ENCODE results near the gene DNAJB8.

DNAJB8 gene

DNA sequence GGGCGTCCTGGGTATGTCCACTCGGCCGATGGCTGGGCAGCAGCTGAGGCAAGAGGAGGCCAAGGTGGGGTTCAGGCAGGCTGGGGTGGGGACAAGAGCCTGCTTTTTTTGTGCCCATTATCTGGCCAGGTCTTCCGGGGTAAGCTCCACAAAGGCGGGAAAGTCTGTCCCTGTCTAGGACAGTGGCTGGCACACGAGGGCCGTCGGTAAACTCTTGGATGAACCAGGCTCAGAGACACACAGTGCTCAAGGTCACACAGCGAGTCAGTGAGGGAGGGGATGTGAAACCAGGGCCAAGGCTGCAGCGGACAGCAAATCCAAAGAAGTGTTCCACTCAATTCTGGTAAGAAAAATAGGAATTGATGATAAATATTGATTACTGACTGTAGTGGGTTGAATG is 2.9 kb downstream of the DNAJB8 start:
- DNase-seq, result no peak

DNA sequence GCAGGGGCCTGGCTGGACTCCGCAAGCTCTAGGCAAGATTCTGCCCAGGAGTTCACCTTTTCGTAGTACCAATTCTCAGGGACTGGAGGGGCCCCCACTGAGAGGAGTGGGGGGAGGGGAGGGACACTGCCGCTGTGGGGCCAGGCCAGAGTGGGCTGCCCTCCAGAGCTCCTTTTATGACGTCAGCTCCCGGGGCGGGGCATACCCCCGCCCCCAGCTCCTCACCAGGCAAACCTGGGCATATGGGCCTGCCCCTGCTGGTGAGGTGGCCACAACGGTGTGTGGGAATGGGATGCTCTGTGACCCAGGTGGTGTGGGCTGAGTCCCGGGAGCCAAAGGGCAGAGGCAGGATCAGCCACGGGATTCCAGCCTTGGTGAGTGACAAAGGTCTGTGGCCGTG is 3.3 kb downstream of the DNAJB8 start:
- DNase-seq, result no peak

DNA sequence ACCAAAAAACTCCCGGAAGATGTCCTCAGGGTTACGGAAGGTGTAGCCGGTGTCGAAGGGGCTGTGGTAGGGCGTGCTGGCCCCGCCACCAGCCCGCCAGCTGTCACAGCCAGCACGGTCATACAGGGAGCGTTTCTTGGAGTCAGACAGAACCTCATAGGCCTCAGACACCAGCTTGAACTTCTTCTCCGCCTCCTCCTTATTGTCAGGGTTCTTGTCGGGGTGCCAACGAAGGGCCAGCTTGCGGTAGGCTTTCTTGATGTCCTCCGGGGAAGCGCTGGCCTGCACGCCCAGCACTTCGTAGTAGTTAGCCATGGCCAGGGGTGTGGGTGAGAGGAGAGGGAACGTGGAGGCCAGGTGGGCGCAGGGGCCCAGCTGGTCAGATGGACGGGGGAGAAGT is 3.8 kb downstream of the DNAJB8 start:
- DNase-seq, result no peak

DNA sequence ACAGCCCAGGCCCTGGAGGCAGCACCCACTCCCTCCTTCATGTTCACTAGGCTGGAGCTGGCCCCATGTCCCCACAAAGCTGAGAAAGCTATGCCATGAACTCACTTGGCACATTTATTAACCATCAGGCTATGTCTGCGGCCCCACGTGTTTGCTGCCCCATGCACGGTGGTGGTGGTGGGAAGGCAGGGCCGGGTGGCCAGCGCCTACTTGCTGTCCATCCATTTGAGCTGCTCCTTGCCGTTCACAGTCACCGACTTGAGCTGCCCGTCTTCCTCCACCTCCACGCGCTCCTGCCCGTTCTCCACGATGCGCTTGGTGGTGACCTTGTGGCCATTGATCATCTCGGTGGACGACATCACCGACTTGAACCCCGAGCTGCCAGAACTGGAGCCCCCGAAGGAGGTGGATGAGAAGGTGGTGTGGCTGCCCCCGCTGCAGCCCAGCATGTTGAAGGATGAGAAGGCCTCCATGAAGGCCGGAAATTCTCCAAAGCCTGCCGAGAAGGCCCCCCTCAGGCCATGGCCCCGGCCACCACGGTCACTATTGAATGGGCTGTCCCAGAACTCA is 4.3 kb downstream of the DNAJB8 start:
- no peak for DNase-seq

DNA sequence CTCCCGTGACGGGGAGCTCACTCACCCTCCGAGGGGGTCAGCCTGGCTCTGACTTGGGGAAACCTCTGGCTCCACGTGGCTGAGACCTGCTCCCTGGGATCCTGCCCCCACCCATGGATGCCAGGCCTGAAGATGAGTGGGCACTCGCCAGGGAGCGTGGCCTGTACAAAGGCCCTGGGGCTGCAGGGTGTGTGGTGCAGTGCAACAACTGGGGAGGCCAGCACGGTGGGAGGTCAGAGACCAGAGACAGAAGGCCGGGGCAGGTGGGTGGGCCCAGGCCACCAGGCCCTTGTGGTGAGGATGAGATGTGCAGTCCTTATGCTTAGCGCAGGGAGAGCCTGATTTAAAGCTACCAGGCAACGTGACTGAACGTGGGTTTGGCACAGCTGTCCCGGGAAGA is 5.0 kb downstream of the DNAJB8 start:
- DNase-seq, result no peak

DNA sequence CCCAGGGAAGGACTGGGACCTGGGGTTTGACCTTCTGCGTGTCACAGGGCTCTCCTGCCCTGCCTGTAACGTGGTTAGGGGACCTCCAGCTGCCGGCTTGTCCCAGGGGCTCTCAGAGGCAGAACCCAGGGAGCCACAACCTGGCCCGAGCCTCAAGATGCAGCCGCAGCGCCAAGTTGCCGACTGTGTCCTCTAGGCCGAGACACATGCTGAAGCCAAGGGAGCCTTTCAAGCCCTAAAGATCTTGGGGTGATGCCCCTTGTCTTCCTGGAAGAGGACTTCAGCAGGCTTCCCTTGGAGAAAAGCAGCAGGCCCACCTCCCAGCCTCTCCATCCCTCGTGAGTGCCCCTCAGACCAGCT is 7.2 kb downstream of the DNAJB8 start:
- no peak for DNase-seq

DNA sequence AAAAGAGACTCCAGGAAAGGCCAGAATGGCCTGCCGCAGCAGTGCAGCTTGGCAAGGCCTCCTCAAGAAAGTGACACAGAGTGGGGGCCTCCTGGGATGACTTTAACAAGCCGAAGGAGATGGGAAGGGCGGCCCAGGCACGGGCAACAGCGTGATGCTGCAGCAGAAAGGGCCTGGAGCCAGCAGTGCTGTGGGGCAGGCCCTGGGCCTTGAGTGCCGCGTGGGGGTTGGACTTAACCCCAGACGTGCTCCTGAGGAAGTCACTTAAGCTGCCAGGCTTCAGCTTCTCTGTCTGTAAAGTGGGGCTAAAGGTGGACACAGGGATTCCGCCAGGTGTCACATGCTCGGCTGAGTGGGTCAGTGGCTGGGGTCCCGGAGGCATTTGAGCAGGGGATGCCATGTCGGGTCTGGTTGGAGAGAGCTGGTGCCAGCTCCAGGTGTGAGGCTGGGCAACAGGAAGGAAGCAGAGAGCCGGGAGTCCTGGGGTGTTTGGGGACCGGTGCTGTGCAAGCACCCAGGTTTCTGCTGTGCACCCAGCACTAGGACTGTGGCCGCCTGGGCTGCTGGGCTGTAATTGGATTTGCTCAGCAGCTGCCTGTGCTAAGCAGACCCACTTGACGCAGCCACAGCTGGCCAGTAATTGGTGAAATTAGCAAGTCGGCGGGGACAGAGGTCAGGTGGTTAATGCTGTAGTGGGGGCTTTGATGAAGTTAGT is 7.8 kb downstream of the DNAJB8 start:
- no peak for DNase-seq

DNA sequence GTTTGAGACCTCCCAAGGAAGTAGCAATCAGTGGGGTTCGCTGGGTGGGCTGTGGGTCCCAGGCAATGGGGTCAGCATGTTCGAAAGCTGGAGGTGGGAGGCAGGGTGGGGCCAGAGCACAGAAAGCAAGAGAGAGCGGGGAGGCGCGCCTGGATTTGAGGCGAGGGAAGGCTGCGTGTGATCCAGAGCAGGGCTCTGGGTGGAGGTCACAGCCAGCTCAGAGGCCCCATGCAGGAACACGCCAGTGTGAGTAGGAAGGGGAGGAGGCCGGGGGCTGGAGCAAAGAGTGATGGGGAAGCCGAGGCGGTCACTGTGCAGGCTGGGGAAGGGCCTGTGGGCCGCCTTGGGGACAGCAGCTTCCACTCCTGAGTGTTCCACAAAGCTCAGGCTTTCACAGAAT is 8.8 kb downstream of the DNAJB8 start:
- DNase-seq, result no peak

DNA sequence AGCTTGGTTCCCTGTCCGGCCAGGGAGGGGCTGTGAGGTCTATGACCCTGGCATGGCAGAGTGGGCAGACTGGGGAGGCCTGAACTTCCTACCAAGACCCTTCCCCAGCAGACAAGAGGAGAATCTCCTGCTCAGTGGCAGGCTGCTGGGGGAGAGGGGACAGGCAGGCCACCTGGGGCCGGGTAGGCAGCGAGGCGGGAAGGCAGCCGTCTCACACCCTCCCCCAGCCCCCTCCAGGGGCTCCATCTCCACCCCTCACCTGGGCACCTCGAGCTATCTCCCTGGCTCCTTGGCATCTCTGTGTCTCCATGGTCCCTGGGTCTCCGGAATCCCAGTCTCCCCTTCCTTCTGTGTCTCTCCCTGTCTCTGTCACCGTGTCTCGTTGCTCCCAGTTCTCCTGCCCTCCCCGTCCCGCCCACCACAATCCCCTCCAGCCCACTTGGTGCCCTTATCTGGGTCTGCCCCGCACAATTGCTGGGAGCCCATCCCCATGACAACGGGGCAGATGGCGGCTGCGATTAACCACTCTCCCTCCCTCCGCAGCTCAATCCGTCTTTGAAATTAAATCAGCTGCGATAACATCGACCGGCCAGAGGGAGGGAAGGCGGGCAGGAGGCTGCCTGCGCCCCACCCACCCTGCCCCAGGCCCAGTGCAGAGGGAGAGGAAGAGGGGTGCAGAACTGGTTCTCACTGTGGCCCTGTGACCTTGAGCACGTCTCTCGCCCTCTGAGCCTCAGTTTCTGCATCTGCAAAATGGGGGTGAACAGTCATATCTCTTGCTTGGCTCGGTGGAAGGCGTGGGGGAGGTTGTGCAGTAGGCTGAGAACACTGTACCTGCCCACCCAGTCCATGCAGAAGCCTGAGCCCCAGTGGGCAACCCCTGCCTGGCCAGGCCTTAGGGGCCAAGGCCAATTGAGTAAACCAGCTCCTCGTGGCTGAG is 9.6 kb downstream of the DNAJB8 start:
- no peak for DNase-seq

DNA sequence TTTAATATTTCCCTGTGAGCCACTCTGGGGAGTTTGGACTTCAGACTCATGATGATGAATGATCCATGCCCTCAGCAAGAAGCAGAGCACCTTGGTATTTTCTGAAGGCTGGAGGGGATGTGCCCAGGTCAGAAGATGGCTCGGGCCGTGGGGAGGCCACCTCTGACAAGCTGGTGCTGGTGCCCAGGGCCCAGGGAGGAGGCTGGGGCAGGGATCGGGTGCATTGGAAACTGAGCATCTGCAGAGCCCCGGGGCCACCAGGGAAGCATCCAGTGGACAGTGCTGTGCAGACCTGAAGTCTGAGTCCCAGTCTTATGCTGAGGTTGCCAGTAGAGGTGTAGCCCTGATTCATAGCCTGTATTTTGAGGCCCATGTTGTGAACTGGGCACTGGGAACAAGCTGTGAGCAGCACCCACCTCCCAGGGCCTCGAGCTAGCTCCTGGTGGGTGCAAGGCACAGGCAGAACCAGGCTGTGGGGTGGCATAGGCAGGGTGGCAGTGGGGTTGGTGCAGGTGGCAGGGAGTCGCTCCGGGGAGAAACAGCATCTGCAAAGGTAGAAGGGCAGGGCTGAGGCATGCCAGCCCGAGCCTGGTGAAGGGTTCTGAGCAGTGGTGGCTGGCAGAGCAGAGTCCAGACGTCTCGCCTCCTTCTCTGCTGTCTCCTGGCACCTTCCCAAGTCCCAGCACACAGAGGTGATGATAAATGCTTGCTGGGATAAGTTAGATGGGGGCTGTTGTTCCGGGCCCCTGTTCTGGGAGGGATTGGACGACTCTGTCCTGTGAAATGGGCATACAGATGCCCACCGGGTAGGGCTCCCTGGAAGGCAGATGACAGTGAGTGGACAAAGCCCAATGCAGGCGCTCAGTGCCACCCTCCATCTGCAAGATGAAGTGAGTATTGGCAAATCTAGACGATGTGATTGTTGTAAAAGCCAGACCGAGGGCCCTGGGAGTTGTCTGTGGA is 10.6 kb downstream of the DNAJB8 start:
- no peak for DNase-seq

DNA sequence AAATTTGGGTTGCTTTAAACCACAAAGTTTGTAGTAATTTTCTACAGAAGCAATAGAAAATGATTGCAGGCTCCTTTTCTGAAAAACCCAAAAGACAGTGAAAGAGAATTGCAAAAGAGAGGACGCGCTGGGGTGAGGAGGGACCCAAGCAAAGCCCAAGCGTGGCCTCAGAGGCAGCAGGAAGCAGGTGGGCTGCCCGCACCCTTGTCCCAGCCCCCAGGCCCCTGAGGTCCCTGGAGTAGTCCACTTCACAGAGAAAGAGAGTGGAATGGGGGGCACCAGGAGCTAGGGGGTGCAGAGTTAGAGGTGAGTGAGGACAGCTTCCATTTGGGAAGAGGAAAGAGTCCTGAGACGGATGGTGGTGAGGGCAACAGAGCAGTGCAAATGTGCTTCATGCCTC is 11.6 kb downstream of the DNAJB8 start:
- DNase-seq, result no peak

DNA sequence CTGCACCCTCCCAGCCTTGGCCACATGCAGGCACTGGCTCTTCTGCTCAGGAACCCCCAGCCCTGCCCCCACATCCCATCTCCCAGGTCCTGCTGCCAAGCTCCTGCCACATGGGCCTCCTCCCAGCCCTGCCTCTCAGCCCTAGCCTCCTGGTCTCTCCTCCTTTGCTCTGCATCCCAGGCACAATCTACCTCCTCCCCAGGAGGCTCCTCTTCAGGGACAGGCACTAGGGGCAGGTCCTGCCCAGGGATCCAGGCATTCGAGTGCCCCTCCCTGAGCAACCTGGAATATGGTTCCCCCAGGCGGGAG is 12.4 kb downstream of the DNAJB8 start:
- DNase-seq, result no peak

DNA sequence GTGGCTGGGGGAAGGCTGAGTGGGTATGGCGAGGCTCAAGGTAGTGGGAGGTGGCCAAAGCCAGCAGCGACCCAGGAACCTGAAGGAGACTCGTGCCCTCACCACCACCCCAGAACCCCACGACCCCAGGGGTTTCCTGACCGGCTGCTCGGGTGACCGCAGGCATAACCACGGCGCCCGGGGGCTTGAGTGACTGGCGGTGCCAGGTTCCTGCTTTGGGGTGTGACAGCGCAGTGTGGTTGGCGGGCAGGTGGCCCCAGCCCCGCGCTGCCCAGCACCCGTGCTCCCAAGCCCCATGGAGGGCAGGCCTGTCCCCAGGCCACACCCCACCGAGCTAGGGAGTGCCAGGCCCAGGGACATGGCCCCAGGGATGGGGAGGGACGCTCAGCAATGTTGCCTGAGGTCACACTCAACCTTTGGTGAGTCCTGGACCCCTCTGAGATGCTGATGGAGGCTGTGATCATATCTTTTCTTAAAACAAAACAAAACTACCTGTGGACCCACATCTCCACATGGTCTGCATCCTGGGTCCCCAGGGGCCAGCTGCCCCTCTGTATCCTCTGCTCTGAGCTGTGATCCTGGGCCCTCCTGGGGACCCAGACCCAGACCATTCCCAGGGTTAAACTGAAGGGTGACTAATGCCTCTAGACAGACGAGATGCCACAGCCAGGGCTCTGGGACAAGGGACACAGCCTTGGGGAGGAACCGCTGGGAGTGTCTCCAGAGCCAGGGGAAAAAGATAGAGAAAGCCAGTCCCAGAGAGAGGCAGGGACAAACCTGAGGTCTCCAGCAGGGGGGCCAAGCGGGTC is 13.0 kb downstream of the DNAJB8 start:
- no peak for DNase-seq

DNA sequence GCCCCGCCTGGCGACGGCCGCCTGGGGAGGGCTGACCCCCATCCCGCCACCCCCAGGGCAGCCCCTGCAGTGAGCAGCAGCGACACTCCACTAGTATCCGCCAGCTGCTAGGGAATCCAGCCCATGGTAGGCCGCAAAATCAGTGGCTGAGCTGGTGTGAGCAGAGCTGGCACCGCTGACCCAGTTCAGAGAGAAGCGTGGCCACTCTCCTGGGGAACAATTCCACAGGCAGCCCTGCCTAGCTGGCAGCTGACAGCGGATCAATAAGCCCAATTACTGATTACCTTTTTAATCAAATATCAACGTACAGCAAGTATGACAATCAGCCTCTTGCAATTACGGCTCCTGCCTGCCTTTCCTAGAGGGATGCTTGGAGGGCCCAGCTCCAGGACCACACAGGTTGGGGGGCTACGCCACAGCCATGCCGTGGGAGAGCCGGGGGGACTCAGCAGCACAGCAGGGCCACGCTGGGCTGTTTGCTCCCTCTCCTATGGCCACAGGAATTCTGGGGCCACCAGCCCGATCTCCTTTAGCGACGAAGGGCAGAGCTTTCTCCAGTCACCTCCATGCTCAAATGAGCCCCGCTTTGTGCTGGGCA is 13.9 kb downstream of the DNAJB8 start:
- no peak for DNase-seq

DNA sequence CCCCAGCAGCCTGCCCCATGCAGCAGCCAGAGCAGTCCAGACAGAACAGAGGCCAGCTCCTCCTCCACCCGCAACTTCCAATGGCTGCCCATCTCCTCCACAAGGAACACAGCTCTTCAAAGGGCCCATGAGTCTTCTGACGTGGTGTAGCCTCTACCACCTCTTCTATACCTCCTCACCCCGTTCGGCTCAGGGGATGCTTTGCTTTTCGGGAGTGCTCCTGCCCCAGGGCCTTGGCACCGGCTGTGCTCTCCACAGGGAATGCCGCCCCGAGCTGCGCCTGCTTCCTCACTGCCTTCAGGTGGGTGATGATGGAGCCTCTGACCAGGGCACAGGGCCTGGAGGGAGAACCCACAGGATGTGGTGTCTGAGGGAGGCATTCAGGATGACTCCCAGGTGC is 14.6 kb downstream of the DNAJB8 start:
- no peak for DNase-seq

DNA sequence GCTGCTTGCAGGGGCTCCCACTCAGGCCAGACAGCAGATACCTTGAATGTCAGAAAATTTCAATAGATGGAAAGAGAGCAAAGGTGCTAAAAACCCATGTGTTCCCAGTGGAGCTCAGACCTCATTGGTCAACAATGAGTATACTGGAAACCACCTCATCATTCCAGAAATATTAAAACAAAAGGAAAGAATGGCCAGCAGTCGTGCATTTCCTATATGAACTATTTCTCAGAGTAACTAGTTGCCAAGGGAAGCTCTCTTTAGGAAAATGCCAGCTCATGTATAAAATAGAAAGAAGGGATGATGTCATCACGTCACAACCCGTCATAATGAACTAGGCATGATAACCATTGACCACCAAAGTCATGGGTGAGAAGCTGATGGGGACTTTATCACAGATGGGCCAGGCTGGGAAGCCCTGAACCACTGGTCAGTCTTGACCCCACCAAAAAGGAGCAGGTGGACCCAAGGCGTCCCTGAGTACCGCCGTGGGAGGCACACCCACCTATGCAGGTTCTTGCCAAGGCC is 17.5 kb downstream of the DNAJB8 start:
- DNase-seq, result no peak

DNA sequence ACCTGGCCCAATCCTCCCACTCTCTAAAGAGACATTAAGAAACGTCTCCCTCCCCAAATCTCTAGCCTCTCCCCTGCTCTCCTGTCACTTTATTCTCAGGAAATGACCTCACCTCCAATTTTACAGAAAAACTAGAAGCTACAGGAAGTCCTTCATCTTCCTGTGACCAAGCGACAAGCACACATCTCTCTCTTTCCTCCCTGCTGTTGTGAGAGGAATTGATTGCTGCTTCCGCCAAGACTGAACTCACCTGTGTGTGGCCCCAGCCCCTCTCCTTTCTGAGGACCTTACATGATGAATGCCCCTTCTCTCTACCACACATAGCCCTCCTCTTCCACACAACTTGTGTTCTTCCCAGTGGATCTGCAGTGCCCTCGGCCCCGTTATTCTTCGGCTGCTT is 18.2 kb downstream of the DNAJB8 start:
- peak; percentile 41 for DNase-seq

DNA sequence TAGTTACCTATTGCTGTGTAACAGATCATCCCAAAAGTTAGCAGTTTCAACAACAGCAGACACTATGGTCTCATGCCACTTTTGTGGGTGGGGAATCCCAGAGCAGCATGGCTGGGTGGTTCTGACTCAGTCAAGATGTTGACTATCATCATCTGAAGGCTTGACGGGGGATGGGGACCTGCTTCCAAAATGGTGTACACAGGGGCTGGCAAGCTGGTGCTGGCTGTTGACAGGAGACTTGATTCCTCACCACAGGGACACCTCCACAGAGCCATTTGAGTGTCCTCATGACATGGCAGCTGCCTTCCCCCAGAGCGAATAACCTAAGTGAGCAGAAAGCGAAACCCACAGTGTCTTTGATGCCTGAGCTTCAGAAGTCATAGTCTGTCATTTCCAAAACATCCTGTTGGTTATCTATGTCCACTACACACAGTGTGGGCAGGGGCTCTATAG is 19.1 kb downstream of the DNAJB8 start:
- DNase-seq, result peak; percentile 10

DNA sequence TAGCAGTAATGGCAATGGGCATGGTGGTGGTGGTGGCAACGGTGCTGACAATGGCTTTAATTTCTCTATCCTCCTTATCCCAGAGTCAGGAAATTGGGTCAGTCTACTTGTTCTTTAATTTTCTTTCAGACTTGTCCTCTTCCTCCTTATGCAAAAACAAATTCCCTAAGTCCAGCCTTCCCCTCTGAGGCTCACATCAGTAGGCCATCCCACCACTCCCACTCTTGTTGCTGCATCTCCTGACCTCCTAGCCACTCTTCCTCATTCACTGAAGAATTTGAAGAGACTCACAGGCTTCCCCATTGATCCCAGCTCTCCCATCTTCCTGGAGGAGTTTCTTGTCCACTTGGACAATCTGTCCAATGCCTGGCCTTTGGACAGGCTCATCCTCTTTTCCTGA is 19.9 kb downstream of the DNAJB8 start:
- DNase-seq, result no peak

DNA sequence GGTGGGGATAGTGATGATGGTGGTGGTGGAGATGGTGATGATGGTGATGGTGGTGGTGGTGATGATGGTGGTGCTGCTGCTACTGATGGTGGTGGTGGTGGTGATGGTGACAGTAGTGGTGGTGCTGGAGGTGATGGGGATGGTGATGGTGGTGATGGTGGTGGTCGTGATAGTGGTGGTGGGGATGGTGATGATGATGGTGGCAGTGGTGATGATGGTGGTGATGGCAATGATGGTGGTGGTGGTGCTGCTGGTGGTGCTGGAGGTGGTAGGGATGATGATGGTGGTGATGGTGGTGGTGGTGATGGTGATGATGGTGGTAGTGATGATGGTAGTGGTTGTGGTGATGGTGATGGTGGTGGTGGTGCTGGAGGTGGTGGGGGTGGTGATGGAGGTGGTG is 21.3 kb downstream of the DNAJB8 start:
- no peak for DNase-seq

DNA sequence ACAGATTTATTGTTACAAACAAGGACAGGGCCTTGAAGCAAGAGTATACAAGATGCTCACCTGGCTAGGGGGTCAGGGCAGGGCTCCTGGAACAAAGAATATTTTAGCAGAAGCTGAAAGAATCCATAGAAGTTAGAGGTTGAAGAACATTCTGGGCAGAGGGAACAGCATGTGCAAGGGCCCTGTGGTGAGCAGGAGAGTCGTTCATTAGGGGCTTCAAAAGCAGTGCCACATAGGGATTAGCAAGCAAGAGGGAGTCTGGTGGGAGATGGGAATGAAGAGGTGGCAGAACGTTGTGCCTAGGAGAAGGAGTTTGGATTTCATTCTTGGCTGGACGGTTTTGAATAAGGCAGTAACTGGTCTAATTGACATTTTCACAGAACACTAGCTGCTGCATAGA is 22.9 kb downstream of the DNAJB8 start:
- DNase-seq, result no peak

Measured in CD4-positive, alpha-beta T cell treated with Interleukin-6 for 4 hours (primary cell).